Endothelial cell (in vitro differentiated cells): ENCODE results near the gene PLA2G5. TPM values are rescaled to one million over a fixed set of nuclear protein-coding genes. Genes with fewer than 3 reads are reported as not detected.

Experiments used
- DNase-seq: peaks from one replicate; pipeline ENCODE4 v3.0.0; 2021; ENCODE audit warnings: low spot score
- H3K27ac Mint-ChIP-seq: one replicate; pipeline ENCODE4 v1.8.0; 2021; ENCODE audit warnings: mixed read lengths, inconsistent platforms; ENCODE audit not compliant: unreplicated experiment
- H3K27me3 Mint-ChIP-seq: one replicate; pipeline ENCODE4 v1.8.0; 2021; ENCODE audit warnings: mild to moderate bottlenecking, moderate library complexity, mixed read lengths, inconsistent platforms; ENCODE audit not compliant: unreplicated experiment
- H3K36me3 Mint-ChIP-seq: one replicate; pipeline ENCODE4 v1.8.0; 2021; ENCODE audit warnings: mild to moderate bottlenecking, low read depth, mixed read lengths, inconsistent platforms; ENCODE audit not compliant: unreplicated experiment
- H3K4me1 Mint-ChIP-seq: one replicate; pipeline ENCODE4 v1.8.0; 2021; ENCODE audit warnings: mild to moderate bottlenecking, mixed read lengths, inconsistent platforms; ENCODE audit not compliant: unreplicated experiment
- H3K4me3 Mint-ChIP-seq: one replicate; pipeline ENCODE4 v1.8.0; 2021; ENCODE audit warnings: mild to moderate bottlenecking, mixed read lengths, inconsistent platforms; ENCODE audit not compliant: unreplicated experiment
- H3K9me3 Mint-ChIP-seq: one replicate; pipeline ENCODE4 v1.8.0; 2021; ENCODE audit warnings: mixed read lengths, inconsistent platforms; ENCODE audit not compliant: unreplicated experiment
- total RNA-seq: library from RNA; stranded (reverse); fragmentation: NEBNext Ultra II Directional; extraction: Animal tissue kit (Norgen Biotek cat#: 25700); gene quantifications from one replicate; pipeline ENCODE4 v1.2.1, GENCODE V29; 2021; ENCODE audit not compliant: unreplicated experiment
- TF ChIP-seq, protein P1 (sequence below): fragments of 200-600 bp; sonication (generic); IDR thresholded peaks from one replicate; pipeline ENCODE4 v1.5.0; 2021; ENCODE audit warnings: antibody characterized with exemption; ENCODE audit not compliant: unreplicated experiment

Gene PLA2G5
- total RNA-seq, 1 donor from 2014 or later = 0.77 TPM

DNA sequence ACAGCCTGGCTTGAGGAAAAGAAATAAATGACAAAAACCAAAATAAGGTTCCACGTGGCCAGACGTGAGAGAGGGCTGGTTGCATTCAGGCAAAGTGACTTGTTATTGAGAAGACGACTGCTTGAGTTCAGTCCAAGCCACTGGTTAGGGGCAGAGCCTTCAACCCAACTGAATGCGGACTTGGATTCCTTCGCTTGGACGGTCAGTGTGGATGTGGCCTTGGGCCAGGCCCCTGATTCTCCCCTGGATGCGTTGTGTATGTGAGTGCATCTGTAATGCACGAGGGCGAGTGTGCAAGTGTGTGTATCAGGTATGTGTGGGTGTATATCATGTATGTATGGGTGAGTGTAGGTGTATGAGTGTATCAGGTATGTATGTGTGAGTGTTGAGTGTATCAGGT is 71.0 kb downstream of the PLA2G5 start:
- TF ChIP-seq, protein P1, sequence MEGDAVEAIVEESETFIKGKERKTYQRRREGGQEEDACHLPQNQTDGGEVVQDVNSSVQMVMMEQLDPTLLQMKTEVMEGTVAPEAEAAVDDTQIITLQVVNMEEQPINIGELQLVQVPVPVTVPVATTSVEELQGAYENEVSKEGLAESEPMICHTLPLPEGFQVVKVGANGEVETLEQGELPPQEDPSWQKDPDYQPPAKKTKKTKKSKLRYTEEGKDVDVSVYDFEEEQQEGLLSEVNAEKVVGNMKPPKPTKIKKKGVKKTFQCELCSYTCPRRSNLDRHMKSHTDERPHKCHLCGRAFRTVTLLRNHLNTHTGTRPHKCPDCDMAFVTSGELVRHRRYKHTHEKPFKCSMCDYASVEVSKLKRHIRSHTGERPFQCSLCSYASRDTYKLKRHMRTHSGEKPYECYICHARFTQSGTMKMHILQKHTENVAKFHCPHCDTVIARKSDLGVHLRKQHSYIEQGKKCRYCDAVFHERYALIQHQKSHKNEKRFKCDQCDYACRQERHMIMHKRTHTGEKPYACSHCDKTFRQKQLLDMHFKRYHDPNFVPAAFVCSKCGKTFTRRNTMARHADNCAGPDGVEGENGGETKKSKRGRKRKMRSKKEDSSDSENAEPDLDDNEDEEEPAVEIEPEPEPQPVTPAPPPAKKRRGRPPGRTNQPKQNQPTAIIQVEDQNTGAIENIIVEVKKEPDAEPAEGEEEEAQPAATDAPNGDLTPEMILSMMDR = no peak
- H3K4me3 Mint-ChIP-seq = no peak overlapping the region
- DNase-seq = no peak
- H3K4me1 Mint-ChIP-seq = no peaks in the 10 kb centered on the region
- H3K27ac Mint-ChIP-seq = no peak overlapping the region
- H3K9me3 Mint-ChIP-seq = no peaks in the 10 kb centered on the region
- H3K27me3 Mint-ChIP-seq = peaks cover 5% of the 10 kb centered on the region
- H3K36me3 Mint-ChIP-seq = no peaks in the 10 kb centered on the region

DNA sequence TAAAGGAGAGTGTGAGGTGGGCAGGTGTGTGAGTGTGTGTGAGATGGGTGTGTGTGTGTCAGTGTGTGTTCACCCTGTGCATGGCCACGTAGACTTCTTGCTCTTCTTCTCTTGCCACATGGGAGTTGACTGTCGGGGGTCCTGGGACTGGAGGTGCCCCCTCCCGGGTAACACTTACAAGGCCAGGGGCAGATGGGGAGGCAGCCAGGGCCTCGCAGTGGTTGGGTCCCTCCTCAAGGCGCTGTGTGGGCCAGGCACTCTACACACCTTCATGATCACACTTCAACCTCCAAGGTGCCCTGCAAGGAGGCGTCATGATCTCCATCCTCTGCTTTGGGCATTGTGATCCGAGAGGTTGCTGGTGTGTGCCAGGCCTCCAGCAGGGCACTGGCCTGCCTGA is 71.5 kb downstream of the PLA2G5 start:
- no peak for DNase-seq
- no peak overlapping the region for H3K4me3 Mint-ChIP-seq
- TF ChIP-seq, protein P1 = no peak
- no peaks in the 10 kb centered on the region for H3K36me3 Mint-ChIP-seq
- no peaks in the 10 kb centered on the region for H3K4me1 Mint-ChIP-seq
- H3K9me3 Mint-ChIP-seq = no peaks in the 10 kb centered on the region
- H3K27ac Mint-ChIP-seq = no peak overlapping the region
- peaks cover 5% of the 10 kb centered on the region for H3K27me3 Mint-ChIP-seq

Other genes with a start within 250 kb of the PLA2G5 start
- gene OTUD3, start 187.8 kb upstream of the PLA2G5 start, total RNA-seq = 12.1 TPM
- not detected for gene PLA2G2E, start 146.6 kb upstream of the PLA2G5 start, total RNA-seq
- not detected for gene PLA2G2A, start 90.6 kb upstream of the PLA2G5 start, total RNA-seq
- not detected for gene PLA2G2D, start 49.3 kb downstream of the PLA2G5 start, total RNA-seq
- gene PLA2G2F, start 69.1 kb downstream of the PLA2G5 start, total RNA-seq = not detected
- 0.13 TPM for gene UBXN10, start 115.9 kb downstream of the PLA2G5 start, total RNA-seq
- gene PLA2G2C, start 116.3 kb downstream of the PLA2G5 start, total RNA-seq = not detected
- gene VWA5B1, start 220.7 kb downstream of the PLA2G5 start, total RNA-seq = not detected